Activated T-helper 1 cell treated with Interleukin-2 at 50 U/mL for 16 hours (primary cell): ENCODE results near the gene CD3G.
A peak's percentile ranks its signal among the peaks of the same experiment; 100 is the strongest.
"Not testable (repeated sequence)": the region's sequence is repeated elsewhere in the genome, so short reads cannot be mapped to it uniquely, and the experiment has no call there.

Source experiments
- DNase-seq: peaks from one replicate; pipeline ENCODE4 v3.0.0-alpha.2; 2020; ENCODE audit warnings: low read depth

The CD3G gene

DNA sequence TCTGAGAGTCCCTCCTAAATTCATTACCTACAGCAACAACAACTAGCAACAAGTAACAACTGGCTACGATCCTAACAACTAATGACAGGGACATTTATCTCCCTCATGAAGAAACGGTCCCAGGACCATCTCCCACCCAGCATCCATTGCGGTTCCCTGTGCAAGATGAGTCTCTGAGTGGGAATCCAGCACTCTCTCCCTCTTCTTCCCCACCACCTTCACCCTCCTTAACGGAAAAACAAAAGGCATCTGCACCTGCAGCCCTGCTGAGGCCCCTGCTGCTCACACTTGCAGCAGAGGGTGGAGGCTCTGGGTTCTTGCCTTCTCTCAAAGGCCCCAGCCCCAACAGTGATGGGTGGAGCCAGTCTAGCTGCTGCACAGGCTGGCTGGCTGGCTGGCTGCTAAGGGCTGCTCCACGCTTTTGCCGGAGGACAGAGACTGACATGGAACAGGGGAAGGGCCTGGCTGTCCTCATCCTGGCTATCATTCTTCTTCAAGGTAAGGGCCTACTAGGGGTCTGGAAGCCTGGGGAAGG is at the start of gene CD3G:
TSS of gene CD3G (plus strand) at position 364 of the 535 bp plus-strand sequence. CDS start at position 444, 80 bp downstream.
- DNase-seq: peak; percentile 67

DNA sequence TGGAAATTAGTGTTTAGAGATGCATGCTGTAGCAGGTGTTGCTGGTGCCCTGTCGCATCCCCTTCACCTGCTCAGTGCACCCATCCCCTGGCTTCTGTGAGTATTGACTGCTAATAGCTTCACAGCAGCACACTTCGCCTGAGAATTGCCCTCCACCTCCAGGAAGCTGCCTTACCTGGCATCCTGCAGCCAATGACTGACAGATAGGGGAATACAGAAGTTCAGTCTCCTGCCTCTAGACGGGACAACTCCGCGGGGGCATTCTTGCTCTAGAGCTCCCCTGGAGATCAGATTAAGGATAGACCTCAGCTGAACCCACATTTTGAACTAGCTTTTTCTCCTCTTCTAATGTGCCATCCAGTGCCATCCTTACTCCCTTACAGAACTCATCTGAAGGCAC is 48.9 kb upstream of the CD3G start:
- no peak for DNase-seq

DNA sequence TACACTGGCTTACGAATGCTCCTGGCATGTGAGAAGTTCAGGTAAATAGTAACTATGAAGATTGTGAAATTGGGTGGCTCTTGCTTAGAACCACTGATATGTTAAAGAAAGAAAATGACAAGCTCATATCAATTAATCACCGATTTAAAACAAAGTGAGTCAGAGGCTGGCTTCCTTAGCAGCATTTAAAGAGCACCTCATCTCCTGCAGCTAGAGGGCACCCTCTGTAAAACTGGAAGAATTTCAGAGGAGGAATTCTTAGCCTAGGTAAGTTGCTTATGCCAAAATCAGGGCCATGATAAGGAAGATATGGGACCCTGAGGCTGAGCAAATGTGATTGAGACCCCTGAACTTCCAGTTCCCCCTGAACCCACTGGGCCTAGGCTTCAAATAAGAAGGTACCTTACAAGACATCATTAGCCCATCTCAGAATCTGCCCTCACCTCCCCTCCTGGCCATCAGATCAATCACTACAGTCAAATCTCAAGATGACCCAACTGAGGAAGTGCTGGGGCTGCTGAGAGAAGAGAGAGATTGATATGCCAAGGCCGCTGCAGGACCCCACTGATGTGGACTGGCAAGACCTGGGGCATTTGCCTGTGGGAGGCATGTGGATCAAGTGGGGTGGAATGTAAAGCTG is 48.2 kb upstream of the CD3G start:
- DNase-seq: no peak

DNA sequence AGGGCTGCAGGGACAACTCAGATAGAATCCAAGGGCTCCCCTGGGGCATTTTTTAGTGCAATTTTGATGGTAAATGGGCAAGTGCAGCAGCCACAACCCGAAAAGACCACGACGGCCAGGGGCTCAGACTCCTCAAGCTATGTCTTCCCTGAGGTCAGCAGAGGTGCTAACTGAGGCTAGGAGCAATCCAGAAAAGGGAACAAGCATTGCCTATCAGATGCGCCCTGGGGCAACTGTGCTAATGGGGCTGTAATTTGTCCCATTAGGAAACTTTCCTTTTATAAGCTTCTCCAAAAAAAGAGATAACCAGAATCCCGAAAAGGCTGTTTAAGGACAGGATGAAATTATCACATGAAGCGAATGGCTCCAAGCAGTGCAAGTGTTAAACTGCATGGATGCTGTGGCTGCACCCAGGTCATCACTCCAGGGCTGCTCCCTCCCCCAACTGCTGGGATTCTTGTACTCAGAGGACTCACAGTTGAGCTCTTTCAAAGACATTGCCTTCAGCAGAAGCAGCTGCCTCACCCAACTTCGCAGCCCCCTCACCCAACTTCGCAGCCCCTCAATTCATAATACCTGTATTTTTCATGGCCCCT is 42.4 kb upstream of the CD3G start:
- no peak for DNase-seq

DNA sequence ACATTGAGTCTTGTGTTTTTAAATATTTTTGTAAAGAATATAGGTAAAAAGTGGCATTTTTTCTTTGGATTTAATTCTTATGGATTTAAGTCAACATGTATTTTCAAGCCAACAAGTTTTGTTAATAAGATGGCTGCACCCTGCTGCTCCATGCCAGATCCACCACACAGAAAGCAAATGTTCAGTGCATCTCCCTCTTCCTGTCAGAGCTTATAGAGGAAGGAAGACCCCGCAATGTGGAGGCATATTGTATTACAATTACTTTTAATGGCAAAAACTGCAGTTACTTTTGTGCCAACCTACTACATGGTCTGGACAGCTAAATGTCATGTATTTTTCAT is 39.9 kb upstream of the CD3G start:
- DNase-seq: no peak

DNA sequence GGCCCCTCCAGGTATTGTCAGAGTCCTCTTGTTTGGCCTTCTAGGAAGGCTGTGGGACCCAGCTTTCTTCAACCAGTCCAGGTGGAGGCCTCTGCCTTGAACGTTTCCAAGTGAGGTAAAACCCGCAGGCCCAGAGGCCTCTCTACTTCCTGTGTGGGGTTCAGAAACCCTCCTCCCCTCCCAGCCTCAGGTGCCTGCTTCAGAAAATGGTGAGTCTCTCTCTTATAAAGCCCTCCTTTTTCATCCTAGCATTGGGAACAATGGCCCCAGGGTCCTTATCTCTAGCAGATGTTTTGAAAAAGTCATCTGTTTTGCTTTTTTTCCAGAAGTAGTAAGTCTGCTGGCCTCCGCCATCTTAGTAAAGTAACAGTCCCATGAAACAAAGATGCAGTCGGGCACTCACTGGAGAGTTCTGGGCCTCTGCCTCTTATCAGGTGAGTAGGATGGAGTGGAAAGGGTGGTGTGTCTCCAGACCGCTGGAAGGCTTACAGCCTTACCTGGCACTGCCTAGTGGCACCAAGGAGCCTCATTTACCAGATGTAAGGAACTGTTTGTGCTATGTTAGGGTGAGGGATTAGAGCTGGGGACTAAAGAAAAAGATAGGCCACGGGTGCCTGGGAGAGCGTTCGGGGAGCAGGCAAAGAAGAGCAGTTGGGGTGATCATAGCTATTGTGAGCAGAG is 39.4 kb upstream of the CD3G start, which contains the start of gene CD3E:
TSS of gene CD3E (plus strand) at position 163 of the 681 bp plus-strand sequence. CDS start at position 386, 223 bp downstream.
- DNase-seq: peak; percentile 50

DNA sequence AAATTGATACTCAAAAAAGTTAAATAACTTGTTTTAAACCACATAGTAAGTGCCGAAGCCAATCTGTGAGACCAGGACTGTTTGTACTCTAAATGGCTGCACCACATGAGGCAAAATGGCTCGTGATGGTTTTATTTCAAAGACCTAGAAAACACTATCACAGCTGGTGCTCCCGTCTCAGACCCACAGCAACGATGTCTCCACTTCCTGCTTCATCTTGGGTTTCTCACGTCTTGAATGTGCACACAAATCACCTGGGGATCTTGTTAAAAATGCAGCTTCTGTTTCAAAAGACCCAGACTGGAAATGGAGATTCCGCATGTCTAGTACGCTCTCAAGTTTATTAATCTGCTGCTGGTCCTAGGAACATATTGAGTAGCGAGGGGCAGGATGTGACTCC is 38.4 kb upstream of the CD3G start:
- DNase-seq: peak; percentile 27

DNA sequence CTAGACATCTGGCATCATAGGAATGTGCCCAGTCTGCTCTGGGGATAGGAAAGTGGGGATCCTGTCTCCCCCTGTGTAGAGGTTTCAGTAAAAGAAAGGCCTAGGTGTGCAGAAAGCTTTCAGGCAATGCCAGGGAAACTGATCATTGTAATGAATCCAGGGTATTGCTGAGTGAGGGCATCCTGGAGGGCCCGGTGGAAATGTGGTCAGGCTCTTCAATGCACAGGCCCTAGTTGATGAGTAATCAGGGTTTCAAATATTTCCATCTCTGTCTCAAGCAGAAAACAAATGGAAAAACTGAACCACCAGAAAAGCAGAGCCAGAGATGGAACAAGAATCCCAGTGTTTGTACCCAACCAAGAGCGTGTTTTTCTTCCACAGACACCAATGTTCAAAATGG is 37.6 kb upstream of the CD3G start:
- no peak for DNase-seq

DNA sequence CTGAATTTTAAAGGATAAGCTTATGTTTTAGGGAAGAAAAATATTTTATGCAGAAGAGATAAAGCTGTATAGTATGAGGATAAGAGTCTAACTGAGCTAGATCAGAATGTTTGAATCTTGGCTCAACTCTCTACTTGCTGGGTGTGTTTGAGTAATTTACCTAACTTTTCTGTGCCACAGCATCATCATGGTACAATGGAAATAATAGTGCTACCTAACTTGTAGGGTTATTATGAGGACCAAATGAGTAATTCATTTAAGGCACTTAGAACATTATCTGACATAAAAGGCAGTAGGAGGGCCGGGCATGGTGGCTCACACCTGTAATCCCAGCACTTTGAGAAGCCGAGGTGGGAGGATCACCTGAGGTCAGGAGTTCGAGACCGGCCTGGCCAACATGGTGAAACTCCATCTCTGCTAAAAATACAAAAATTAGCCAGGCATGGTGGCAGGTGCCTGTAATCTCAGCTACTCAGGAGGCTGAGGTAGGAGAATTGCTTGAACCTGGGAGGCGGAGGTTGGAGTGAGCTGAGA is 35.1 kb upstream of the CD3G start:
- not testable (repeated sequence) for DNase-seq

DNA sequence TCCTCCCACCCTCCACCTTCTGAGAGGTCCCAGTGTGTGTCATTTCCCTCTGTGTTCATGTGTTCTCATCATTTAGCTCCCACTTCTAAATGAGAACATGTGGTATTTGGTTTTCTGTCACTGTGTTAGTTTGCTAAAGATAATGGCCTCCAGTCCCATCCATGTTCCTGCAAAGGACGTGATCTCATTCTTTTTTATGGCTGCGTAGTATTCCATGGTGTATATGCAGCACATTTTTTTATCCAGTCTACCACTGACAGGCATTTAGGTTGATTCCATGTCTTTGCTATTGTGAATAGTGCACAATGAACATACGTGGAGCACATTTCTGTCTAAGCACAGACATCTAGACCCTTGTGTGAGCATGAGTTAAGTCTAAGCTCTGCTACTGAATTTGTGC is 33.9 kb upstream of the CD3G start:
- DNase-seq: no peak

DNA sequence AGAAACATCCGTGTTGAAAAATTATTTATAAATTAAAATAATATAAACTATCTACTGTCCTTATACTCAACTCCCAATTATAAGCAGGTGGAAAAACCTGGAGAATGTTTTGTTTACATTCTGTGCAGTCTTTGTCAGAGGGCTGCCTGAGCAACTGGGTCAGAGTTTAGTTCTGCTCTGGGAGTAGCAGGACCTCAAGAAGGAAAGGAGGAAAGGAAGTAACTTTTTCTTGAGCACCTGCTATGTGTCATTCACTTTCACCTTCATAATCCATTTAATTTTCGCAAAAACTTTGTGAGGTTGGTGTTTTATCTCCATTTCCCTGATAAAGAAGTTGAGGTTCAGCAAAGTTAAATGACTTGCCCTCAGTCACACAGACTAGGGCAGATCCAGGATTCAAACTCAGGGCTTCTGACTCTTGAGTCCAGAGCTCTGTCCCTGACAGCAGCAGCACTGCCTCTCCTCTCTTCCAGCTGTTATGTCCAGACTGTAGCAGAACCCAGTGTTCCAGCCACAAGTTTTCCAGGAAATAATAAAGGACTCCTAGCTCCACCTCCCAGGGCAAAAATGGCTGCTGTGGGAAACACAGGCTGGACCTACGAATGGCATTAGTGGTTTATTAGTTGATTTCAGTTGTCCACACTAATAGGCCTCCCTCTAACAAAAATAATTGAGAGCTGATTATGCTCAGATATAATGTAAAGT is 33.2 kb upstream of the CD3G start:
- no peak for DNase-seq

DNA sequence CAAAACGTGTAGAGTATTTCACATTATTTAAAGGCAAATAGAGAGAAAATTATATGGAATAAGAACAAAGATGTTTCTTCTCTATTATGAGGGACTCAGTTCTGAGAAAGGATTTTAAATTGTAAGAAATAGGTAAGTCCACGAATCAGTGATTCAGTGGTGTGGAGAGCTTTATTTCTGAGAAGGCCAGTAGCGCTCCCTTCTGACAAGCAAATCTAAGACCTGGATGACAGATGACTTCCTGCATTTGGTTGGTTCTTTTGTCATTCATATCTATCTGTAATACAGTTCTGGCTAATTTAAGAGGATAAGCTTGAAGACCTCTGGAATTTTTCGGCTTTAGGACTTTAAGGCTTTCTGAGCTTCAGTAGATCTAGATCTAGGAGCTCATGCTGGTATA is 32.6 kb upstream of the CD3G start:
- no peak for DNase-seq

DNA sequence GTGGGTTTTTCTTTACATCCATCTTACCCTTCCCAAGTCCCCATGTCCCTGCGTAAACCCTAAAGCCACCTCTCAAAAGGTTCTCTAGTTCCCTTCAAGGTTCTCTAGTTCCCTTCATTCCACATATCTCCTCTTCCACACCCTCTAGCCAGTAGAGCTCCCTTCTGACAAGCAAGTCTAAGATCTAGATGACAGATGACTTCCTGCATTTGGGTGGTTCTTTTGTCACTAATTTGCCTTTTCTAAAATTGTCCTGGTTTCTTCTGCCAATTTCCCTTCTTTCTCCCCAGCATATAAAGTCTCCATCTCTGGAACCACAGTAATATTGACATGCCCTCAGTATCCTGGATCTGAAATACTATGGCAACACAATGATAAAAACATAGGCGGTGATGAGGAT is 31.8 kb upstream of the CD3G start:
- DNase-seq: no peak

DNA sequence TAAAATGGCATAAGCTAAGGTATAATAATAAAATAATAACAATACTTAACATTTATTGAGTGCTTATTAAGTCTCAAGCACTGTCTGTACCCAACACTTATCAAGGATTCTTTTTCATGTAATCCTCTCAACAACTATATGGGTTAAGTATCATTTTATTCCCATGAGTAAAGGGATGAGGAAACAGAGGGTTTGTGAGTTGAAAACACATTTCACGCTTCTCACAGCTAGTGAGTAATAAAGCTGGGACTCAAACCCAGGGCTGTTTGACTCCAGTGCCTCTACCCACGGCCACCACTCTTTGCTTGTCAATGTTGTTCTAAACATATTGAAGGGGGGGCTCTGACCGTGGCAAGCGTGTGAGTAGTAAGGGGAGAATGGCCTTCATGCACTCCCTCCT is 30.9 kb upstream of the CD3G start:
- no peak for DNase-seq

DNA sequence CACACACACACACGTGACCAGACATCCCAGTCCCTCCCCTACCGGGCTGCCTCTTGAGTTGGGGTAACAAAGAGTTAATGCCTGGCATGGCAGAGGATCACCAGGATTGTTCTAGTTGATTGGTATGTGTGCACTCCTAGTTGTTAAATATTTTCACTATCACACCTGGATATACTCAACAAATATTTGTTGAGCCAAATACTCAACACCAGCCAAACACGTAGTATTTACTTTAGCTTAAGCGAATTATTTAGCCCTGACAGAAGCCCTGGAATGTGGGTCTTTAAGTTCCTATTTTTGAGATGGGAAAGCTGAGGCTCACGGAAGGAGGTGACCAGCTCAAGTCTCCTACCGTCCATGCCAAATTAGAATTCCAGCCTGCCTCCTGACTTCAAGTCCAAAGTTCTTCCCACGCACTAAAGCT is 29.1 kb upstream of the CD3G start:
- DNase-seq: no peak

DNA sequence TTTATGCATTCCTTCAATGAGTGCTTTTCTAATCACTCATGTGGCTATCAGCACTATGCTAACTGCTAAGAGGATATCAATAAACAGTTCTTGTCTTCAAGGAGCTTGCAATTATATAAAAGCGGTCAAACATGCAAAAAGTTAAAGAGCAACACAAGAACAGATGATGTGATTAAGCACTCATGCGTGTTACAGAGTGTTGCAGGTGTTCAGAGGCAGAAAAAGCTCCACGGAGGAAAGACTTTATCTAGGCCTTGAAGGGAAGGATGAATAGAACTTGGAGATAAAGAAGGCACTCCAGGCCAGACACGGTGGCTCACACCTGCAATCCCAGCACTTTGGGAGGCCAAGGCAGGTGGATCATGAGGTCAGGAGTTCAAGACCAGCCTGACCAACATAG is 26.0 kb upstream of the CD3G start:
- no peak for DNase-seq

DNA sequence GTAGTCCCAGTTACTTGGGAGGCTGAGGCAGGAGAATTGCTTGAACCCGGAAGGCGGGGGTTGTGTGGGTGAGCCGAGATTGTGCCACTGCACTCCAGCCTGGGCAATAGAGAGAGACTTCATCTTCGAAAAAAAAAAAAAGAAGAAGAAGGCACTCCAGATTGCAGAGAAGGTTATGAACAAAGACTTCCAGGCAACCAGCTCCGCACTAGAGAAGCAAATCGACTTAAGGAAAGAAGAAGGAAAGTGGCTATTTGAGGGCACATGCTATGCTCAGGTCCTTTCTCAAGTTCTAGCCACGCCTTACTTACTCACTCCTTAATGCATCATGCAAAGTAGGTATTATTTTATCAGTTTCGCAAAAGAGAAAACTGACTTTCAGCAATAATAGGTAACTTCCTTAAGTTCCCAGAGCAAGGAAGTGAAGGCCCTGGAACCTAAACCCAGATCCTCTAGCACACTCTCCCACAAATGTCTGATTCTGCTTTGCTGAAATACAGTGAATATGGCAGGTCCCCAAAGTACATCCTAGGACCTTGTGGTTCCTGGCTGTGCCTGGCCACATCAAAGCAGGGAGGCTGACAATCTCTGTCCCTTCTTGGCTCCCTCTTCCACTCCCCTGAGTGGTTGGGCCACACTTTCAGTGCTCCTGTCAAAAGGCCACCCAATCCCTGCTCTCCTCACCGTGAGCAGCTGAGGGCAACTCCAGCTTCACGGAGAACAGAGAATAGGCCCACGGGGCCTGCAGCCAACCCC is 25.4 kb upstream of the CD3G start:
- DNase-seq: no peak

DNA sequence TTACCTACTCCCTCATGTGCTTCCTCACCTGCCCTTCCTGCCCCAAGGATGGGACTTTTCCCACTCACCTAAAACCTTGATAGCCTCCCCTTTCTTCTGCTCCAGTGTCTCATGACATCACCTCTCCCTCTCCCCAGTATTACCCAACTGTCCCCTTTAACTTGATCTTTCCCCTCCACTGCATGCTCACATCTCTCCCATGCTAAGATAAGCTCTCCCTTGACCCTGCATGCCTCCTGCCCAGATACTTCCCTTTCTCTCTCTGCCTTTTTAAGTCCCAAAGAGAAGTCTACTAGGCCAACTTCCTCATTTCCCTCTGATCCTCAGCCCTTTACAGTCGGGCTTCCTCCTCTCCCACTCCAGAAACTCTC is 24.8 kb upstream of the CD3G start:
- DNase-seq: no peak

DNA sequence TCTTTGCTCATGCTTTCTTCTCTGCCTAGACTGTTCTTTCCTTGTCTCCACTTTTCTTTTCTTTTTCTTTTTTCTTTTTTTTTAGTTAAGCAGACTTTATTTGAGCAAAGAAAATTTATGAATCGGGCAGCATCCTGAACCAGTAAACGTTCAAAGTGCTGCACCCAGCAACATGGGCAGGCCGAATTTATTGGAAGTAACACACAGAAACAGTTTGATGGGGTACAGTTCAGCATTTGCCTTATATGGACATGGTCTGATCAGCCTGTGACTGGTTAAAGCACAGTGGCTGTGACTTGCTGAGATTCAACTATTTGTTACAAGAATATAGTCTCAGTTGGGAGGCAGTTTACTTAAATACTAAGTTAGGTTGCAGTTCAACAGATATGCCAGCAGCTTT is 23.6 kb upstream of the CD3G start:
- no peak for DNase-seq

DNA sequence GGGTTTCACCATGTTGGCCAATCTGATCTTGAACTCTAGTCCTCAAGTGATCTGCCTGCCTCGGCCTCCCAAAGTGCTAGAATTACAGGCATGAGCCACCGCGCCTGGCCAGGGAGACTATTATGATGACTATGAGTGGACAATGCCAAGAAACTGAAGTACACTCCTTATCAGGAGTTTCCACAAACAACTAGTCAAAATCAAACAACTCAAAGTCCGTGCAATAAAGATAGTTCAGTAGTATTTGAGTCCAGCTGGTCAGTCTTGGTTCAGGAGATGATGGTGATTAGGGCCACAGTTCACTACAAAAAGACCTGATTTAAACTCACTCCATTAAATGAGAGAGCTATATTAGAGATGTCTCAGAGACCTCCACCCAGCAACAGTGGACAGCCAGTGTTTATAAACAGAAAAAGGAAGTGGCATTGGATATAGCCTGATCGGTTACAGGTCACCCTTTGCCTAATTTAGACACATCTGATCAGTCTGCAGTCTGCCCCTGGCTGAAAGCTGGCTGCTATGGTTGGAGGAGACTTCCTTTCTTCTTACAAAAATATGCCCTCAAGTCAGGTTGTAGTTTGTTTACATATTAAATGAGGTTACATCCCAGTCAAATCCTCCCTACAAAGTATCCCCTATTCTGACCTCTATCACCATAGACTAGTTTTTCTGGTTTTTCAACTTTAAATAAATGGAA is 22.6 kb upstream of the CD3G start:
- no peak for DNase-seq

DNA sequence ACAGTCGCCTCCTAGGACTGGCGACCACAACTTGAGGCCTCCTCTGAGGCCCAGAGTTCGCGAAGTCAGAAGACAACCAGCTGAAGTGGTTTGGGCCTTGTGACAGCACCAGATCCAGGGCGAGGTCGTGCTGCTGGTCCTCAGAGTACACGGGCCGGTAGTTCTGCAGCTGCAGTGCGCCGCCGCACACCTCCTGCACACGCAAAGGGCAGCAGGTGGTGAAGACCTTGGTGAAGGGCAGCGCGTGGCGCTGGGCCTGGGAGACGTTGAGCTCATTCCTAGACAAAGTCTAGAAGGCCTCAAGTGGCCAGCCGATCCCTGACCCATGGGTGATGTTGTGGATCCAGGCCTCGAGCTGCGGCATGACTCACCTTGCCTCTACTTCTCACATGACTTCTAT is 21.4 kb upstream of the CD3G start:
- no peak for DNase-seq
